Nephron progenitor cell (in vitro differentiated cells): ENCODE data around the gene C1QTNF12.

ENCODE experiments used
- DNase-seq: peaks from one replicate; pipeline ENCODE4 v3.0.0; 2021
- H3K27ac Mint-ChIP-seq: 2 replicates; pipeline ENCODE4 v1.8.0; 2021; ENCODE audit warnings: mild to moderate bottlenecking, moderate library complexity, mixed read lengths
- H3K27me3 Mint-ChIP-seq: 2 replicates; pipeline ENCODE4 v1.8.0; 2021; ENCODE audit warnings: mild to moderate bottlenecking, low read depth, mixed read lengths; ENCODE audit not compliant: poor library complexity
- H3K36me3 Mint-ChIP-seq: 2 replicates; pipeline ENCODE4 v1.8.0; 2021; ENCODE audit warnings: low read depth, mixed read lengths
- H3K4me1 Mint-ChIP-seq: 2 replicates; pipeline ENCODE4 v1.8.0; 2021; ENCODE audit warnings: mixed read lengths
- H3K4me3 Mint-ChIP-seq: 2 replicates; pipeline ENCODE4 v1.8.0; 2021; ENCODE audit warnings: mild to moderate bottlenecking, moderate library complexity, mixed read lengths
- H3K9me3 Mint-ChIP-seq: 2 replicates; pipeline ENCODE4 v1.8.0; 2021; ENCODE audit warnings: mild to moderate bottlenecking, moderate library complexity, mixed read lengths
- TF ChIP-seq, protein P1 (sequence below): fragments of 200-600 bp; sonication (generic); IDR thresholded peaks from 2 replicates; pipeline ENCODE4 v1.5.0; 2021; ENCODE audit warnings: antibody characterized with exemption

C1QTNF12 gene

DNA sequence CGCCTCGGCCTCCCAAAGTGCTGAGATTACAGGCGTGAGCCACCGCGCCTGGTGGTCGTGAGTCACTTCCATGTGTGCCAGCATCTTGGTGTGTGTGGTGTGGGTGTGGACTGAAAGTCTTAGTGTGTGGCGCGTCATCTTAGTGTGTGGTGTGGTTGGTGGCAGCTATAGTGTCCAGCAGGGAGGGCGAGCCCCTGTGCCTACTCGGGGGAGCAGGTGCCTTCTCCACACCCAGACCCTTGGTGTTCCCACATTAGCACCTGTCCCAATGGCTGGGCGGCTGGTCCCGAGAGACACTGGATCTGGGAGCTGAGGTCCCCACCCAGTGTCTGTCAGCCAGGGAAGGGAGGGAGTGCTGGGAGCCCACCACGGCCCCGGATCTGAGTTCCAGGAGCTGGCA is 36.5 kb upstream of the C1QTNF12 start:
- TF ChIP-seq, protein P1, sequence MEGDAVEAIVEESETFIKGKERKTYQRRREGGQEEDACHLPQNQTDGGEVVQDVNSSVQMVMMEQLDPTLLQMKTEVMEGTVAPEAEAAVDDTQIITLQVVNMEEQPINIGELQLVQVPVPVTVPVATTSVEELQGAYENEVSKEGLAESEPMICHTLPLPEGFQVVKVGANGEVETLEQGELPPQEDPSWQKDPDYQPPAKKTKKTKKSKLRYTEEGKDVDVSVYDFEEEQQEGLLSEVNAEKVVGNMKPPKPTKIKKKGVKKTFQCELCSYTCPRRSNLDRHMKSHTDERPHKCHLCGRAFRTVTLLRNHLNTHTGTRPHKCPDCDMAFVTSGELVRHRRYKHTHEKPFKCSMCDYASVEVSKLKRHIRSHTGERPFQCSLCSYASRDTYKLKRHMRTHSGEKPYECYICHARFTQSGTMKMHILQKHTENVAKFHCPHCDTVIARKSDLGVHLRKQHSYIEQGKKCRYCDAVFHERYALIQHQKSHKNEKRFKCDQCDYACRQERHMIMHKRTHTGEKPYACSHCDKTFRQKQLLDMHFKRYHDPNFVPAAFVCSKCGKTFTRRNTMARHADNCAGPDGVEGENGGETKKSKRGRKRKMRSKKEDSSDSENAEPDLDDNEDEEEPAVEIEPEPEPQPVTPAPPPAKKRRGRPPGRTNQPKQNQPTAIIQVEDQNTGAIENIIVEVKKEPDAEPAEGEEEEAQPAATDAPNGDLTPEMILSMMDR, result no peak
- Mint-ChIP-seq H3K9me3 (no peaks in the 10 kb centered on the region), H3K27me3 (peaks cover 1% of the 10 kb centered on the region), H3K4me3 (no peak overlapping the region), H3K4me1 (peaks cover 14% of the 10 kb centered on the region), H3K27ac (no peak overlapping the region), H3K36me3 (no peaks in the 10 kb centered on the region)
- no peak for DNase-seq

DNA sequence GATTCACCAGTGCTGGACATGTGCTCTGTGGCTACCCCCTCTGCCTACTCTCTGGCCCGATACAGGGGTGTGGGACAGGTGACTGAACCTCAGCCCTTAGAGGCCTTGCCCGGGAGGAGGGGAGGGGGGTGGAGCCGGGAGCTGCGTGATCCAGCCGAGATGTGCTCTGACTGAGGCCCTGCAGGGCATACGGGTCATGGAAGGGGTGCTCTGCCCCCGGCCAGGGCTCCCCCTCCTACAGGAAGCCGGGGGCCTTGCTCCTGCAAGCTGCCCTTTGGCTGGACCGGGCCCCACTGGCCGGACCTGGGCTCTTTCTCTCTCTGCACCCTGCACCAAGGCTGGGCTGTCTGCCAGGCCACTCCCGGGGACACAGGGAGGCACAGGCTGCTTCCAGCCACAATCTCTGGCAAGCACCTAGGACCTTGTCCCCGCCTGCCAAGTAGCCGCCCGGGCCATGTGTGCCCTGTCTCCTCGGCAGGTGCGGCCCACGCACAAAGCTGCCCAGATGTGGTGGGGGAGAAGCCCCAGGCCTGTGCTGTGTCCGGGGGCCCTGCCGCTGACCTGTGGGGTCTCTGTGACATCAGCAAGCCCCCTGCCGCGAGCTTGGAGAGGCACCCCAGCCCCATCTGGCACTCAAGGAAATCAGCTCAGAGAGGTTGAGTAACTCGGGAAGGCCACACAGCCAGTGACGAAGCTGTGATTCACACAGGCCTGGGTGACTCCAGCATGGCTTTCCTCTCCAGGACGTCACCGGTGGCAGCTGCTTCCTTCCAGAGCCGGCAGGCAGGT is 35.2 kb upstream of the C1QTNF12 start:
- Mint-ChIP-seq H3K27me3 (no peaks in the 10 kb centered on the region), H3K4me1 (peaks cover 14% of the 10 kb centered on the region), H3K36me3 (no peaks in the 10 kb centered on the region), H3K27ac (no peak overlapping the region), H3K9me3 (no peaks in the 10 kb centered on the region), H3K4me3 (no peak overlapping the region)
- TF ChIP-seq, protein P1, result no peak
- DNase-seq, result no peak

DNA sequence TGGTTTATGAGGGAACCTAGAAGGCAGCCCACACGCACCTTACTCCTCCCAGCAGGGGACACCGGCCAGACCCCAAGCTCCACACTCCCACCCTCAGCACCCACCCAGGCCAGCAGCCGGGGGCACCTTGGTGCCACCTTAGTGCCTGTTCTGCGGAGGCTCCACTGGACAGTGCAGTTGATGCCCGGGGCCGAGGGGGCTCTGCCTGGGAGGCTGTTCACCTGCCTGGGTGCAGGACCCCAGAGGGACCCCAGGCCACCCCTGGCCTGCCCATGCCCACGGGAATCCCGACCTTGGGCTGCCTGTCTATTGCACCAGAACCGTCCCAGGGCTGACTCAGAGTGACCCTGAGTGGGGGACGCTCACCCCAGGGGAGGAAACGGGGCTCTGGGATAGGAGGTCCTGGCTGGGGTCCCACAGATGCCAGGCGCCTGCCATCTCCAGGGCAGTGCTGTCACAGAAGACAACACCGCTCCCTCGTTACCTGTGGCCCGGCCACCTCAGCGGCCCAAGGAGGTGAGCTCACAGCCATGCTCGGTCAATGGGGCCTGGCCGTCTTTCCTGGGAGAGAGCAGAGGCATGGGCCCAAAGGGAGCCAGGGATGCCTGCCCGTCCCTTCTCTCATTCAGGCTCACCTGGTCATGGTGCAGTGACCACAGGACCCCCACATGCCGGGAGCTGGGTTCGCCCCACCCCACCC is 34.4 kb upstream of the C1QTNF12 start:
- H3K27ac Mint-ChIP-seq, result no peak overlapping the region
- no peak overlapping the region for H3K4me3 Mint-ChIP-seq
- no peak for DNase-seq

DNA sequence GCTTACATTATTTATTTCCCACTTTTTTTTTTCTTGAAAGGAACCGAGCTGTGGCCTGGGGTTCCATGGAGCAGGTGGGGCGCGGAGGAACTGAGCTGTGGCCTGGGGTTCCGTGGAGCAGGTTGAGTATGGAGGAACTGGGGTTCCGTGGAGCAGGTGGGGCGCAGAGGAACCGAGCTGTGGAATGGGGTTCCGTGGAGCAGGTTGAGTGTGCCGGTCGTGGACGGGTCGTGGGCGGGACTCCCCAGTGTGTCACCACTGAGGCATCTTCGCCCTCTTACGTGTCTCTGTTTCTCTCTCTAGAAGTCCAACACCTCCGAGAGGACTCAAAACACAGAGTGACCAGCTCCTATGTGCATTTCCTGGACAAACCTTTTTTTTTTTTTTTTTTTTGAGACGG is 32.5 kb upstream of the C1QTNF12 start:
- H3K36me3 Mint-ChIP-seq, result no peaks in the 10 kb centered on the region
- H3K4me3 Mint-ChIP-seq, result no peak overlapping the region
- TF ChIP-seq, protein P1, result no peak
- no peaks in the 10 kb centered on the region for H3K27me3 Mint-ChIP-seq
- peaks cover 27% of the 10 kb centered on the region for H3K4me1 Mint-ChIP-seq
- no peak for DNase-seq
- H3K9me3 Mint-ChIP-seq, result no peaks in the 10 kb centered on the region
- H3K27ac Mint-ChIP-seq, result no peak overlapping the region

More for the DNA sequence above, 34.4 kb upstream of the C1QTNF12 start:
- Mint-ChIP-seq H3K27me3 (no peaks in the 10 kb centered on the region), H3K36me3 (no peaks in the 10 kb centered on the region), H3K9me3 (no peaks in the 10 kb centered on the region), H3K4me1 (peaks cover 15% of the 10 kb centered on the region)
- TF ChIP-seq, protein P1, result no peak

DNA sequence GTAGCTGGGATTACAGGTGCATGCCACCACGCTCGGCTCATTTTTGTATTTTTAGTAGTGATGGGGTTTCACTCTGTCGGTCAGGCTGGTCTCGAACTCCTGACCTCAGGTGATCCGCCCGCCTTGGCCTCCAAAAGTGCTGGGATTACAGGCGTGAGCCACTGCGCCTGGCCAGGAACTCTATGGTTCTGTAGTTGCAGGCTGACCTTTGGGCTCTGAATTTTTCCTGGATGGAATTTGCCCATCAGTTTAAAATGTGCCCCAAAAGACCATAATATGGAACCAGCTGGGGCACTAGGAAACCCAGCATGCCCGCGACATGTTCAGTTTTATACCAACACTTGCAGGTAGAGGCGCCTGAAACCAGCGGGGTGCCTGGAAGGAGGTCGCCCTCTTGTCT is 32.1 kb upstream of the C1QTNF12 start:
- Mint-ChIP-seq H3K27ac (no peak overlapping the region), H3K4me3 (no peak overlapping the region), H3K36me3 (no peaks in the 10 kb centered on the region), H3K4me1 (peaks cover 26% of the 10 kb centered on the region), H3K27me3 (no peaks in the 10 kb centered on the region), H3K9me3 (no peaks in the 10 kb centered on the region)
- TF ChIP-seq, protein P1, result no peak
- no peak for DNase-seq
